ENCODE results near the gene SIGLEC1.

The SIGLEC1 gene

DNA sequence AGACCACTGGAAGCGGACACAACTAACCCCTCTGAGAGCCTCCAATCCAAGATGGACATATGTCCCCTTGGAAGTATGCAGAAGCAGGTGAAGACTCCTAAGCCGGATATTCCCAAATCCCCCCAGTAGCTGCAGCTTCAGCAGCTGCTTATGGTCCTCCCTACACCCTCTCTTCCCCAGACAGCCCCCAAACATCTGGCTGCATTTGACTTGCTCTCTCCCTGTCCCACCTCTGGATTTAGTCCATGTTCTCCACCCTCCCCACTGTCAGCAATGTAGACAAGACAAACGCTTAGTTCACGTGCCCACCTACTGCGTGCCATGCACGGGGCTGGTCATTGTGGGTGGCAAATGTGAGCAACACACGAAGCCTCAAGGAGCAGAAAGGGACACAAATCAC is 26.0 kb downstream of the SIGLEC1 start:
- peaks cover 55% of the 10 kb centered on the region for H3K27me3 Mint-ChIP-seq
- no peaks in the 10 kb centered on the region for H3K36me3 Mint-ChIP-seq (ENCODE audit: insufficient read depth)
- no peak overlapping the region for H3K27ac Mint-ChIP-seq (ENCODE audit: low read depth)
- no peak for DNase-seq (ENCODE audit: low spot score in 2 of 2)
- no peak for ATAC-seq (replicated peaks; ENCODE audit: extremely low read depth, poor library complexity, severe bottlenecking)
- H3K4me3 Mint-ChIP-seq, result no peak overlapping the region
- H3K4me1 Mint-ChIP-seq, result no peaks in the 10 kb centered on the region
- no peaks in the 10 kb centered on the region for H3K9me3 Mint-ChIP-seq

DNA sequence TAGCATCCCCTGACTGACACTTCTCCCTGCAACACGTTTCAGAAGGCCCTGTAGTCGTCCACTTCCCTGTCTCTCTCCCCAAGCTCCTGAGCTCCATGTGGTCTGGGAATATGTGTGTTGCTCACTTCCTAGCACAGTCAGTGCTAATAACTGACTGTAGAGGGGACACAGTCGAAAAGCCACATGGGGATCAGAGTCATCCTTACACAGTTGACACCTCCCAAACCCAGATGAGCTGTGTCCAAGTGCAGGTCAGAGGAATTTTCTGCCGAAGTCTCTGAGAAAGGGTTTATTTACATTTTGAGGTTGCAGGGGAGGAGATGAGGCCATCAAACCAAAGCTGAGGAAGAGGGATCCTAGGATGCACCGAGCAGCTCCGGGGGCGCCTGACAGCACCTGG is 27.1 kb downstream of the SIGLEC1 start:
- Mint-ChIP-seq H3K4me3 (no peak overlapping the region), H3K27me3 (peaks cover 66% of the 10 kb centered on the region), H3K27ac (ENCODE audit: low read depth) (no peak overlapping the region), H3K9me3 (no peaks in the 10 kb centered on the region), H3K36me3 (ENCODE audit: insufficient read depth) (peaks cover under 1% of the 10 kb centered on the region), H3K4me1 (no peaks in the 10 kb centered on the region)
- ATAC-seq (replicated peaks; ENCODE audit: extremely low read depth, poor library complexity, severe bottlenecking) (no peak), DNase-seq (ENCODE audit: low spot score in 2 of 2) (no peak)

DNA sequence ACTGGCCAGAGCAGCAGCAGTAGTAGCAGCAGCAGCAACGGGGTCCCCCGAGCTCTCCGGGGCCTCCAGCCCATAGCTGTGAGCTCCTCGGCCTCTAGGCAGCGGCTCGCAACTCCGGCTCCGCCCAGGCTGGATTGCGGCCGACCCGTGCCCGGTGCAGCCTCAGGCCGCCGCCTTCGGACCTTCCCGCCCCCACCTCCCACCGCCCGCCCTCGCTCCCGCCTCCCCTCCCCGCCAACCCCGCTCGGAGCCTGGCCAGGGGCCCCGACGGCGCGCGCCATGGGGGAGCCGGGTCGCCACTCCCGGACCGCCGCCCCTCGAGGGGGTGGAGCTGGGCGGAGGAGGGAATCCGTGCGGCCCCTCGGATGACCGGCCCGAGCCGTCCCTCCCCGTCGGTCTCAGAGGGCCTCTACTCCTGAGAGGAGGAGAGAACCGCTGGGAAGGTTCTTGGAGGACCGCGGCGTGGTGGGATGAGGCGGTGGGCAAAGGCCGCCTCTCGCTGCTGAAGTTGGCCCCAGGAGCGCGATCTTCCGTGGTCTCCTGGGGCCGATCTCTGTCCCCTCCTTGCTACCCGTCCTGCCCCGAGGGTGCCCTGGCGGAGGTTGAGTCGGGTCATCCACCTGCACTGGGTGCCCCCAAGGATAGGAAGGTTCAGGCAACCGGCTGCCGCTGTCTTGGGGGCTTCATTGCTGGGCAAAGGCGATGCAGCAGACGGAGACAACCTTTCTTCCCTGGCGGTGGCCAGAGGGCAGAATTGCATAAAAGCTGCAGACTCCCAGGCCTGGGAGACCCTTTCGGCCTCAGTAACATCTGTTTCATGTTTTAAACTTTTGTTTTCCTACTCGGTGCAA is 30.2 kb downstream of the SIGLEC1 start, which contains the start of gene ADAM33:
Gene ADAM33 (minus strand): TSS at position 80 of the 851 bp plus-strand sequence. CDS start 6 bp downstream, at position 74.
- Mint-ChIP-seq H3K27me3 (peaks cover 86% of the 10 kb centered on the region), H3K9me3 (no peaks in the 10 kb centered on the region), H3K4me1 (no peaks in the 10 kb centered on the region), H3K4me3 (peak within 1 kb of the TSS; percentile 13), H3K27ac (ENCODE audit: low read depth) (no peak within 1 kb of the TSS), H3K36me3 (ENCODE audit: insufficient read depth) (peaks cover 3% of the 10 kb centered on the region)
- ATAC-seq (replicated peaks; ENCODE audit: extremely low read depth, poor library complexity, severe bottlenecking) (no peak), DNase-seq (ENCODE audit: low spot score in 2 of 2) (no peak)

DNA sequence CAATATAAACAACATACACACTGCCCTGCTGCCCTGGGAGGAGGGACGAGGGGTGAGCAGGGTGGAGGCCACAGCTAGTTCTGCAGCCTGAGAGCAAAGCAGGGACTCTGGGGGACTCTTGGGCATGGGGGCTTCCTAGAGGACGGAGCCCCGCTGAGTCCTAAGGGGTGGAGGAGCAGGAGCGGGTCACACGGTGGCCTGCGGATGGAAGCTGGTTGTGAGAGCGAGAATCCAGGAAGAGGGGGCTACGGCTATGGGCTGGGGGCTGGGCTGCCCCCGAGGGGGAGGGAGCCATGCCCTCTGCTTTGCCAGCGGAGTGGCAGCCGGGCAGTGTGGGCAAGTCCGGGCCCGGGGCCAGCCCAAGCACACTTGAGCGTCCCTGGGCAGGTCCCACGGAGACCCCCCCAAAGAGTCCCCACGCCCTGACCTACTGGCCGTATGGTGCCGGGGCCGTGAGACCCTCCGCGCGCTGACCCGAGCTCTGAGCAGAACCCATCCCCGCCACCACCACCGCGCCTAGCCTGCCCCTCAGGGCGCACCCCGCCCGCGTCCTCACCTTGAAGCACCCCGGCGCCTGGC is 31.0 kb downstream of the SIGLEC1 start:
- Mint-ChIP-seq H3K4me3 (peak overlapping the region; percentile 13), H3K36me3 (ENCODE audit: insufficient read depth) (peaks cover 3% of the 10 kb centered on the region), H3K27ac (ENCODE audit: low read depth) (no peak overlapping the region), H3K9me3 (no peaks in the 10 kb centered on the region), H3K27me3 (peaks cover 86% of the 10 kb centered on the region), H3K4me1 (peaks cover 5% of the 10 kb centered on the region)
- DNase-seq (ENCODE audit: low spot score in 2 of 2), result no peak
- no peak for ATAC-seq (replicated peaks; ENCODE audit: extremely low read depth, poor library complexity, severe bottlenecking)

DNA sequence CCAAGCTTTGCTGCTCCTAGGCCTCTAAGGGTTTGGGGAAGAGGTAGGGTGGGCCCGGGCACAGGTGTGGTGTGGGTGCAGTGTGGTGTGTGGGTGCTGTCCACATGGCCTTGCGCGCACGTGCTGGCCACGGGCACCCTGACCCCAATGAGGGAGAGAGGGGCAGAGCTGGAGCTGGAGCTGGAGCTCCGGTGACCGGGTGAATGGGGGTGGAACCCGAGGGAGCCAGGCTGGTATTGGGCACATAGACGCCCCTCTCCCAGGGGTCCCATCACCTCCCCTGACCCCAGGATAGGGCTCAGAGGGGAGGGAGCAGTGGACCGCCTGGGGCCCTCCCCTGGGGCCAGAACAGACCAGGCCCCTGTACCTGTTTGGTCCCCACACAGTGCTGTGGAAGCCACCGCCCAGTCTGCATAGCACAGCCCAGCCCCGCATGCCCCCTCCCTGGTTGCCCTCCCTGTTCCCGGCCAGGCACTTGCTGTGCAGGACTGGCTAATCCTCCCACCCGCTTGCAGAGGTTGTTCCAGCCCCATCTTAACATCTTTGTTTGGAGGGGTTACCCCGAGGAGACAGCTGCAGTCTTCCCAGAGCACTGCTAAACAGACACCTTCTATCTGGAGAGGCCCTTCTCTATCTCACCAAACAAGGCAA is 31.6 kb downstream of the SIGLEC1 start:
- H3K9me3 Mint-ChIP-seq, result no peaks in the 10 kb centered on the region
- no peak overlapping the region for H3K4me3 Mint-ChIP-seq
- H3K36me3 Mint-ChIP-seq (ENCODE audit: insufficient read depth), result peaks cover 3% of the 10 kb centered on the region
- H3K4me1 Mint-ChIP-seq, result peaks cover 7% of the 10 kb centered on the region
- ATAC-seq (replicated peaks; ENCODE audit: extremely low read depth, poor library complexity, severe bottlenecking) (no peak), DNase-seq (ENCODE audit: low spot score in 2 of 2) (no peak)
- H3K27me3 Mint-ChIP-seq, result peaks cover 86% of the 10 kb centered on the region
- H3K27ac Mint-ChIP-seq (ENCODE audit: low read depth), result no peak overlapping the region

DNA sequence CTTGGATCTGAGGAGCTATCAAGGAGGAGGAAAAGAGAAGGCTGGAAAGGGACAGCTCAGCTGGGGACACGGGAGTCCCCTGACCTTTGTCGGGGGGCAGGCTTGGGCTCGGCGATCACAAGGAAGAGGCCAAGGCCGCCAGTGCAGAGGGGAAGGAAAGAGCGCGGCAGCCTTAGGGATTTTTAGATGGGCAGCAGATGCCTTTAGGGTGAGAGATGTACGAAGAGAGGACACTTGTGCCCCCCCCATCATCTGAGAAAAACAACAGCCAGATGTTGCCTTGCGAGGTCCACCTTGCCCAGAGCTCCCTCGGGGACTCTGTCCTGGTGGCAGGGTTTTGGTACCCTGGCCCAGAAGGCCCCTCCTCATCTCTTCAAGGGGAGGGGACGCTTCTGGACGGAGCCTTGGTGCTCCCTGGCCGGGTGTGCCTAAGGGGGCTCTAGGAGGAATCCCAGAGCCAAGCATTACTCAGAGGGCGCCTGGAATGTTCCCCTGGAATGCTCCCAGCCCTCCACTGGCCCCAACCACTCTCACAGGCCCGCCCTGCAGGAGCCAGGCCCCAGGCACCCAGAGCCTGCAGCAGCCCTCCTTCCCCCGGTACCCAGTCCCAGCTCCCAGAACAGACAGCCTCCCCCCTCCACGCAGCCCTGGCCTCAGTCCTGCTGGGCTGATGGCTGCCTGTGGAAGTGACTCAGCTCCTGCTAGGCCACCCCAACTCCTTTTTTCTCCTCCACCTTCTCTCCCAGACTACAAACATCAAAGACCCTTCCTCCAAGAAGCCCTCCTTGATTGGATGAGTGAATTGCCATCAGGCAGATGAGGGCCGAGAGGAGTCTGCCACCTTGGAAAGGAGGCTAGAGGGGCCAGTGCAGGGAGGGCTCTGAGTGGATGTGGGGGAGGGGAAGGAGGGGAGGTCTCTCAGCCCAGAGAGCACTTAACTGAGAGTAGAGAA is 32.4 kb downstream of the SIGLEC1 start:
- Mint-ChIP-seq H3K4me1 (peaks cover 7% of the 10 kb centered on the region), H3K27ac (ENCODE audit: low read depth) (no peak overlapping the region), H3K27me3 (peaks cover 86% of the 10 kb centered on the region), H3K4me3 (no peak overlapping the region), H3K36me3 (ENCODE audit: insufficient read depth) (peaks cover 3% of the 10 kb centered on the region), H3K9me3 (no peaks in the 10 kb centered on the region)
- ATAC-seq (replicated peaks; ENCODE audit: extremely low read depth, poor library complexity, severe bottlenecking) (no peak), DNase-seq (ENCODE audit: low spot score in 2 of 2) (no peak)

DNA sequence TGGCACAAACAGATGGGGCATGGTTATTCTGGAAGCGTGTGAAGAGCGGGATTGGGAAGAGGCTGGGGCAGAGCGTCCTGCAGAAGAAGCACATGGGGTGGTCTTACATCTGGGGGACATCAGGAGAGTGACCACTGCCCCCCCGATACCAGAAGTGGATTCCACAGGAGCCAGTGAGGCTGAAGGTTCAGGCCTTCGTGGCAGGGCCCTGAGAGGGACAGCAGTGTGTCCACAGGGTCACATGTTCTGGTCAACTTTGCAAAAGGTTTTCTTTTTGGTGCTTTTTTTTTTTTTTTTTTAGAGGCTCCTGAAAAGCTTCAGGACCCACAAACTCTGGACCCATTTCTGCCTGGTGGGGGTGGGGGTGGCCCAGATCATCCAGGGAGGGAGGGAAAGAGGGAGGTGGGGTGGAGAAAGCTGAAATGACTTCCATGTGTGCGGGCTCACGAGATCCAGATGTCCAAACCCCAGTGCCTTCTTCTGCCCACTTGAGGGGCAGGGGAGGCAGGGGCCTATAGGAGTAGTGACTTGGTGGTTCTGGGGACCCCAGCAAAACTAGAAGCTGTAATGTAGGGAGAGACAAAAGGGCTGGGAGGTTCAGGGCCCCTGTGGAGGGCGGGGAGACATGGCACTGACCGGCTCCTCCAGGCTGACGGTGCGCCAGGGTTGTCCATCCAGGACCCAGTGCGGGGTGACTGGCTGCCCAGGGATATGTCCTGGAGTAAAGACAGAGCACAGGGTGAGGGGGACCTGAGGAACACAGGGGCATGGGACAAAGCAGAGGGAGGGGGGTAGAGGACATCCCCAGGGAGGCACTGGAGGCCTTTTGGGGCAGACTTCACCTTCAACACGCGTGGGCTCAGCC is 33.3 kb downstream of the SIGLEC1 start:
- H3K27ac Mint-ChIP-seq (ENCODE audit: low read depth), result no peak overlapping the region
- H3K36me3 Mint-ChIP-seq (ENCODE audit: insufficient read depth), result peaks cover 3% of the 10 kb centered on the region
- no peaks in the 10 kb centered on the region for H3K9me3 Mint-ChIP-seq
- H3K4me1 Mint-ChIP-seq, result peaks cover 7% of the 10 kb centered on the region
- ATAC-seq (replicated peaks; ENCODE audit: extremely low read depth, poor library complexity, severe bottlenecking), result no peak
- no peak overlapping the region for H3K4me3 Mint-ChIP-seq
- H3K27me3 Mint-ChIP-seq, result peaks cover 86% of the 10 kb centered on the region
- DNase-seq (ENCODE audit: low spot score in 2 of 2), result no peak

DNA sequence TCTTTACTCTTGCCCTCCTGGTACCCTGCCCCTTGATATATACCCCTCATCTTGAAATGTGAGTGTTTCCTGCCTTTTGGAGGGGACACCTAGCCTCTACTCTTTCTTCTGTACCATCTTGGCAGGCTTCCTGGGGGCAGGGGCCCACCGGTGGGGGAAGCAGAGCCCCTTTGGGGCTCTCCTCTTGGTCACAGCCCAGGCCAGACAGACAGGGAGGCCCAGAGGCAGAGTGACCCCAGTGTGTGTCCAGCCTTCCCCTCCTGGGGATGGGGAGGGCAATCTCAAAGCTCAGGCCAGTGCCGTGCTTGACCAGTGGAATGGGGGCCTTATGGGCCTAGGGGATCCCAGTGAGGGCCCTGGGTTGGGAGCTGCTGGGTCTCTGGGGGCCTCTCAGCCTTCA is 34.2 kb downstream of the SIGLEC1 start:
- DNase-seq (ENCODE audit: low spot score in 2 of 2) (no peak), ATAC-seq (replicated peaks; ENCODE audit: extremely low read depth, poor library complexity, severe bottlenecking) (no peak)
- H3K27ac Mint-ChIP-seq (ENCODE audit: low read depth), result no peak overlapping the region
- H3K4me1 Mint-ChIP-seq, result peaks cover 7% of the 10 kb centered on the region
- no peaks in the 10 kb centered on the region for H3K9me3 Mint-ChIP-seq
- H3K27me3 Mint-ChIP-seq, result peaks cover 85% of the 10 kb centered on the region
- no peak overlapping the region for H3K4me3 Mint-ChIP-seq
- H3K36me3 Mint-ChIP-seq (ENCODE audit: insufficient read depth), result peaks cover 3% of the 10 kb centered on the region

DNA sequence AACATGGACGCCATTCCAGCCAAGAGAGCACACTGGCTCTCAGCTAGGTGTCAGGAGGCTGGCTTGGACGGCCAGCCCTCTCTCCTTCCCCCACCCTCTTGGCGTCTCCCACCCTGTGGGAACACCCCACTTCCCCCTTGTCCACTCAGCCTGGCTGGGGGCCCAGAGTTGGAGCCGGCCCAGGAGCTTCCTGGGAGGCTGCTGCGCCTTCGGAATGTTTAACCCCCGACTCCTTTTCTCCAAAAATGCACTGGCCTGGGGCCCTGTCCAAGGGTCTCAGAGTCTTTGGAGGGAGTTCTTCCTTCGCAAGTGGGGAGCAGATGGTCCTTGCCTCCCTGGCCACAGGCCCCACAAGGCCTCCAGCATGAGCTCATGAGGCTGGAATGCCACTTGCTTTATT is 34.7 kb downstream of the SIGLEC1 start:
- Mint-ChIP-seq H3K27me3 (peaks cover 85% of the 10 kb centered on the region), H3K36me3 (ENCODE audit: insufficient read depth) (peaks cover 3% of the 10 kb centered on the region), H3K9me3 (no peaks in the 10 kb centered on the region), H3K4me3 (no peak overlapping the region), H3K4me1 (peaks cover 7% of the 10 kb centered on the region), H3K27ac (ENCODE audit: low read depth) (no peak overlapping the region)
- DNase-seq (ENCODE audit: low spot score in 2 of 2) (no peak), ATAC-seq (replicated peaks; ENCODE audit: extremely low read depth, poor library complexity, severe bottlenecking) (no peak)

DNA sequence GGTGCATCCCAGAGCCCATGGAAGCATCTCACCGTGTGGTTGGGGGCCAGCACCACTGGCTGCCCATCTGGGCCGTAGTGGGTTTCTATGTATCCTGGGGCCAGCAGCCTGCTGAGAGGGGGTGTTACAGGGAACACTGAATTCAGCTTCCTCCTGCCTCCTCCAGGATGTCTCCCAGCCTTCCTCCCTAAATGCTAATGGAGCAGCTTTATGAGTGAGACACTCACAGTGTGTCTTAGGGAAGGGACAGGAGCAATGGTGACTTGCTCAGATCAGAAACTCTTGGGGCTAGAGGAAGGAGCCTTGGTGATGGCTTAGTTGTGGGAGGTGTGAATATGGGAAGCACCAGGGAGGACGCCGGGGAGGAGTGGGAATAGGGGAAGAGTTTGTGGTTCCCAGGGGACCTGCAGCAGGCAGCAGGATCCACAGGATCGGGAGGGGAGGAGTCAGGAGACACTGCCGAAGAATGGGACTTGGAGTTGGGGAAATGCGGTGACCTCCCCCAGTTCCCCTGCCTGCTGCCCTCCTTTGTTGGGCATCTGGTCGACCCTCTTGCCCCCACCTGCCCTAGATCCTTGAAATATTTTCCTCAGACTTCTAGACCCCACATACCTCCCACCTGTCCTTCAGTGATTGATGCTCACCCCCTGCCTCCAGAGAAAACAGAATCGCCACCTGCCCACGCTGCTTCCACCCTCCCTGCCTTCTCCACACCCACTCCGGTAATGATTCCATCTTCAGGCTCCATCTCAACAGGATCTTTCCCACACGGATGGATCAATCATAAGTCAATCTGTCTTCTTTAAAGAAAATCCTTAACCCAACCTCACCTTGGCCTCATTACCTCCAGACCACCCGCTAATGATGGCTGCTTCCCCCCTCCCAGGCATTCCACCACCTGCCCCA is 37.2 kb downstream of the SIGLEC1 start:
- Mint-ChIP-seq H3K36me3 (ENCODE audit: insufficient read depth) (peaks cover 1% of the 10 kb centered on the region), H3K9me3 (no peaks in the 10 kb centered on the region), H3K4me3 (no peak overlapping the region), H3K27me3 (peaks cover 94% of the 10 kb centered on the region), H3K4me1 (peaks cover 11% of the 10 kb centered on the region), H3K27ac (ENCODE audit: low read depth) (no peak overlapping the region)
- ATAC-seq (replicated peaks; ENCODE audit: extremely low read depth, poor library complexity, severe bottlenecking) (no peak), DNase-seq (ENCODE audit: low spot score in 2 of 2) (no peak)

DNA sequence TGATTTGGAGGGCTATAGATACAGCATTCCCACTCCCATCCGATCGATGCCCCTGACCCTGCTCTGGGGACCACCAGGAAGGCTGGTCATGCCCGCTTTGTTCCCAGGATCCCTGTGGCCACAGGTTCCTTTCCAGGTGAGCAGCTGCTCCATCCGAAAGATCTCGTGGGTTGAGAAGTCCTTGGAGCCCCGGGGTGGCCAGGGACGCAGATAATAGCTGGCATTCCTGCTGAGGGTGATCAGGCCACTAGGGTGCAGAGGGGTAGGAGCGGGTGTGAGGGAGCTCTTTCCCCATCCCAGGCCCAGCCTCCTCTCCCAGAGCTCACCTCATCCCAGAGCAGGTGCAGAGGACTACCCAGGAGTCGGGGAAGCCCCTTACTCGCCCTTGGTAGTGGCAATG is 38.0 kb downstream of the SIGLEC1 start:
- Mint-ChIP-seq H3K4me1 (peaks cover 17% of the 10 kb centered on the region), H3K4me3 (no peak overlapping the region), H3K27ac (ENCODE audit: low read depth) (no peak overlapping the region), H3K9me3 (no peaks in the 10 kb centered on the region), H3K27me3 (peaks cover 94% of the 10 kb centered on the region), H3K36me3 (ENCODE audit: insufficient read depth) (no peaks in the 10 kb centered on the region)
- no peak for ATAC-seq (replicated peaks; ENCODE audit: extremely low read depth, poor library complexity, severe bottlenecking)
- no peak for DNase-seq (ENCODE audit: low spot score in 2 of 2)
